IPS-20b (cell line): Measurements from ENCODE around the gene ATP6V0A4.

Experiments
- H3K27ac ChIP-seq: one replicate; pipeline ENCODE4 v1.5.1; 2013; ENCODE audit warnings: low read length
- H3K27me3 ChIP-seq: 2 replicates; pipeline ENCODE4 v1.6.1; 2013; ENCODE audit warnings: mild to moderate bottlenecking, low read length, inconsistent platforms; ENCODE audit not compliant: insufficient read depth
- H3K36me3 ChIP-seq: 2 replicates; pipeline ENCODE4 v1.6.1; 2013; ENCODE audit warnings: low read depth, mild to moderate bottlenecking, inconsistent platforms, low read length, moderate library complexity; ENCODE audit not compliant: insufficient read depth
- H3K4me1 ChIP-seq: 2 replicates; pipeline ENCODE4 v1.6.1; 2013; ENCODE audit warnings: mild to moderate bottlenecking, control low read depth, inconsistent platforms, low read length, moderate library complexity; ENCODE audit not compliant: insufficient read depth
- H3K4me3 ChIP-seq: 2 replicates; pipeline ENCODE4 v1.5.1; 2013; ENCODE audit warnings: mild to moderate bottlenecking, low read length, inconsistent platforms
- H3K9ac ChIP-seq: 2 replicates; pipeline ENCODE4 v1.6.1; 2013; ENCODE audit warnings: low read depth, mild to moderate bottlenecking, inconsistent platforms, low read length, moderate library complexity
- H3K9me3 ChIP-seq: 2 replicates; pipeline ENCODE4 v1.6.1; 2013; ENCODE audit warnings: mild to moderate bottlenecking, low read depth, low read length, inconsistent platforms; ENCODE audit not compliant: insufficient read depth

Gene ATP6V0A4

GRCh38 chr7:138797715-138798320 lies at the start of gene ATP6V0A4, which contains the start of gene TMEM213:
TSS of gene ATP6V0A4 (minus strand) at chr7:138798196. CDS start at chr7:138771247, 26,949 bp downstream.
TSS of gene TMEM213 (plus strand) at chr7:138797994. CDS start at chr7:138798105, 111 bp downstream.
- Histone ChIP-seq H3K4me3 (peak within 1 kb of the TSS; percentile 45; the same call in 1 of the 2 replicates), H3K36me3 (no peaks in the 10 kb centered on the region), H3K27me3 (peaks cover 15% of the 10 kb centered on the region), H3K9ac (no peak within 1 kb of the TSS), H3K9me3 (no peaks in the 10 kb centered on the region), H3K27ac (no peak within 1 kb of the TSS), H3K4me1 (peaks cover 6% of the 10 kb centered on the region; the same call in 1 of the 2 replicates)

- Histone ChIP-seq H3K27ac (no peak overlapping the region), H3K9me3 (peaks cover 8% of the 10 kb centered on the region; the same call in 1 of the 2 replicates), H3K27me3 (no peaks in the 10 kb centered on the region), H3K4me3 (no peak overlapping the region), H3K9ac (no peak overlapping the region), H3K36me3 (peaks cover 31% of the 10 kb centered on the region), H3K4me1 (peaks cover 8% of the 10 kb centered on the region; the same call in 1 of the 2 replicates)
These were observed 47.7 kb upstream of the ATP6V0A4 start for GRCh38 chr7:138845711-138846110.

DNA sequence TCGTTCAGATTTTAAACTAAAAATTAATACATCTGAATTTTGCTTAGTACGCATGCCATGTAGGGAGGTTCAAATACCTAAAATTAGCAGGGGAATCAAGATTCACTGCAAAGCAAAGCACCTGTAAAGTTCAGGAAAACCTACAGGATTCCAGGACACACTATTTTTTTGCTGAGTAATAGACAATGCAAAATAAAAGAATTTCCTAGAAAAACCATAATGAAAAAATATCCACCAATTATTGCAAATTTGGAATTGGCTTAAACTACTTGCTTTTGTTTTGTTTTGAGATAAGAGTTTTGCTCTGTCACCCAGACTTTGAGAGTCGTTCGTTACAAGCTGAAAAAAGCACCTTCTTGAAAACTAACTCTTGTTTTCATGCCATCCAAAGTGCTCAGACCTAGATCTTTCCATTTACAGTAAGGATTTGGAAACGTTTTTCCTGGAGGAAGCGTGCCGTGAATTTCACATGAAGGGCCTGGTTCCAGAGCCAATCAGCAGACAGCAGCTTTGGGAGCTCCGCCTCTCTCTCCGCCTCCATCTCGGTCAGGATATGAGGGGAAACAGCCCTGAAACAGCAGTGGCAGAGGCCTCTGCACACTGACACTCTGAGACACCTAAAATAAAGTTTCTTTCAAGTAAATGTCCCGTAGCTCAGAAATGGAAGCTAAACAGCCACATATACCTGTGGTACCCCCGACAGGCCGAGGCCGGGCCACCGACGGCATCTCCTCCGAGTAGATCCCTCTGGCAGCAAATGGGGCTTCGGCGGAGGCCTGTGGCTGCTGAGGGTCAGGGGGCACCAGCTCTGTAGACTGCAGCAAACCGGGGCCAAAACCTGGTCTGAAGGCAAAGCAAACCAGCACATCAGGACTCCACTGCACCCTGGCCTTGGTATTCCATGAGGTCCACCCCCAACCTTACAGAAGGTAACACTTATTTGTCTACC lies 45.9 kb upstream of the ATP6V0A4 start:
- no peaks in the 10 kb centered on the region for H3K9me3 ChIP-seq
- peaks cover 8% of the 10 kb centered on the region; the same call in 1 of the 2 replicates for H3K4me1 ChIP-seq
- H3K27ac ChIP-seq: no peak overlapping the region
- peaks cover 31% of the 10 kb centered on the region for H3K36me3 ChIP-seq
- H3K27me3 ChIP-seq: no peaks in the 10 kb centered on the region
- H3K4me3 ChIP-seq: no peak overlapping the region
- H3K9ac ChIP-seq: no peak overlapping the region

GRCh38 chr7:138842111-138842510 lies 44.1 kb upstream of the ATP6V0A4 start:
- no peaks in the 10 kb centered on the region for H3K9me3 ChIP-seq
- peaks cover 42% of the 10 kb centered on the region for H3K36me3 ChIP-seq
- H3K9ac ChIP-seq: peak overlapping the region; percentile 29; the same call in 1 of the 2 replicates
- H3K4me1 ChIP-seq: peaks cover 4% of the 10 kb centered on the region; the same call in 1 of the 2 replicates
- H3K4me3 ChIP-seq: no peak overlapping the region
- H3K27ac ChIP-seq: peak overlapping the region; percentile 54
- no peaks in the 10 kb centered on the region for H3K27me3 ChIP-seq

DNA sequence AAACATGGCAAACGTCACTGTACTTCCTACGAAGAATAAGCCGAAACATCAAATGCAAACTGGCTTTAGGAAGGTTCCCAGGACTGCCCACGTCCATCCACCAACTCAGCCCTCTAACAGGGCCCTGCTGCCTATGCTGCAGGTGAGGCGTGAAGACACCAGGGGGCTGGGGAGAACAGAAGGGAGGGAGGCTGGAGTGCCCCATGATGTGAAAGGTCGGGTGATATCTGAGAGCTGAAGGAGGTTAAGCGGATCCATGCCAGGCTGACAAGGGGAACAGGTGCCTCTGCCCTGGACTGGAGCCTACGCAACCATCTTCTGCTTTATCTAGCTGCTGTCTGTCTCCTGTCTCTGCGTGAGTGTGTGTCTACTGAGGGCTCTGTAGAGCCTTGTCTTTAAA lies 40.2 kb upstream of the ATP6V0A4 start:
- H3K9me3 ChIP-seq: no peaks in the 10 kb centered on the region
- peaks cover 49% of the 10 kb centered on the region for H3K36me3 ChIP-seq
- no peak overlapping the region for H3K4me3 ChIP-seq
- no peak overlapping the region for H3K9ac ChIP-seq
- H3K4me1 ChIP-seq: peaks cover 4% of the 10 kb centered on the region; the same call in 1 of the 2 replicates
- no peaks in the 10 kb centered on the region for H3K27me3 ChIP-seq
- no peak overlapping the region for H3K27ac ChIP-seq

DNA sequence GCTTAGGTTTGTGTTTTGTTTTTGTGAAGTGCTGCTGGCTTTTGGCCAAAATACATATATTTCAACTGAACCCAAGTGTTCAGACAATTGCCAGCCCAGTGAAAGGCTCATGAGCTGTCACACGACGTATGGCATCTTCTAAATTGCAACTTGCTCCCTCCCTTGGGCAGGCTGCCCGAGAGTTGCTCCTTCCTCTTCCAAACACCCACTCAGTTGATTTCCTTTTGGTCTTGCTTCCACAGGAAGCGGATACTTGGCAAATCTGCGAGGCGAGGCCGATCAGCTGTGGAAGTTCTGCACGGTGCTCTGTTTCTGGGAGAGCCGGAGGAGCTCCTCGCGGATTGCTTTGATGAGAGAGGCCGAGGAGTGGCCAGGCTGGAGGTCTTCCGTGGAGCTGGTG lies 39.6 kb upstream of the ATP6V0A4 start:
- Histone ChIP-seq H3K36me3 (peaks cover 49% of the 10 kb centered on the region), H3K9ac (no peak overlapping the region), H3K27ac (no peak overlapping the region), H3K27me3 (no peaks in the 10 kb centered on the region), H3K4me1 (peaks cover 4% of the 10 kb centered on the region; the same call in 1 of the 2 replicates), H3K4me3 (no peak overlapping the region), H3K9me3 (no peaks in the 10 kb centered on the region)

- H3K4me1 ChIP-seq: no peaks in the 10 kb centered on the region
These were observed 37.1 kb upstream of the ATP6V0A4 start for GRCh38 chr7:138835087-138835486.

DNA sequence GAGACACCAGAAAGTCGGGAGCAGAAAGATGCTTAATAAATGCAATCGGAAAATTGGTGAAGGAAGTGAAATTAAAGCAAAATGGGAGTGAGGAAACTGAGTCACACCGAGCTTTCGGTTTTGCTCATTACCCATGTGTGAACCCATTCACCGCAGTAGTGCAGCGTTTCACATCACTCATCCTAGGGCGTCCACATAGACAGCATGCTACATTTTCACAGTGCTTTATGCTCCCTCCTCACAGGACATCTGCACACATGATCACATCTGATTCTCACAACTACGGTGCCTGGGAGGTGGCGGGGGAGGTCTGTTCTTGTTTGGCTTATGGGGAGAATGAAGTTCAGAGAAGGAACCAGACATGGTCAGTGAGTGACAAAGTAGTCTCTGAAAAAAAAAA lies 36.6 kb upstream of the ATP6V0A4 start:
- H3K27ac ChIP-seq: no peak overlapping the region
- H3K36me3 ChIP-seq: peaks cover 40% of the 10 kb centered on the region

More at GRCh38 chr7:138835087-138835486, 37.1 kb upstream of the ATP6V0A4 start:
- H3K27ac ChIP-seq: no peak overlapping the region
- no peak overlapping the region for H3K4me3 ChIP-seq
- no peaks in the 10 kb centered on the region for H3K9me3 ChIP-seq
- no peak overlapping the region for H3K9ac ChIP-seq
- H3K27me3 ChIP-seq: no peaks in the 10 kb centered on the region
- peaks cover 41% of the 10 kb centered on the region for H3K36me3 ChIP-seq

GRCh38 chr7:138833596-138833995 lies 35.6 kb upstream of the ATP6V0A4 start:
- Histone ChIP-seq H3K4me1 (no peaks in the 10 kb centered on the region), H3K4me3 (no peak overlapping the region), H3K27me3 (no peaks in the 10 kb centered on the region), H3K27ac (no peak overlapping the region), H3K9ac (no peak overlapping the region), H3K36me3 (peaks cover 33% of the 10 kb centered on the region), H3K9me3 (no peaks in the 10 kb centered on the region)

More for the DNA sequence above, 36.6 kb upstream of the ATP6V0A4 start:
- H3K9me3 ChIP-seq: no peaks in the 10 kb centered on the region
- H3K4me1 ChIP-seq: no peaks in the 10 kb centered on the region
- no peak overlapping the region for H3K9ac ChIP-seq
- H3K27me3 ChIP-seq: no peaks in the 10 kb centered on the region
- no peak overlapping the region for H3K4me3 ChIP-seq

DNA sequence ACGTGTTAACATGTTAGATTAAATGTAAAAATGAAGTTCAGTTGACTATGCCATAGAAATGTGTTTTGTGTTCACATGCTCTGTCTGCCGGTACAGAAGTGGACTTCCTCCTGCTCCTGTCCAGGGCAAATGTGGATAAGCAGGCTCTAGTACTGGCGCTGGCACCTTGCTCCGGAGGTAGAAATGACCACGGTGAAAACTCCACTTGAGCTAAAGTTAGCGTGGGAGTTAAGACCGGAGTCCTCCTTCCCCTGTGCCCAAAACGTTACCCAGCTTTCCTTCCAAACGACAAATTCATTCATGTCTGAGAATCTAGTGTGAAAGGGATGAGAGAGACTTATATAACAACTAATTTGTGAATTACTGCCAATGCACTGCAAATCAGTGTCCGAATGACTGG lies 35.0 kb upstream of the ATP6V0A4 start:
- Histone ChIP-seq H3K27me3 (no peaks in the 10 kb centered on the region), H3K4me3 (no peak overlapping the region), H3K27ac (no peak overlapping the region), H3K9me3 (no peaks in the 10 kb centered on the region), H3K36me3 (peaks cover 27% of the 10 kb centered on the region), H3K4me1 (no peaks in the 10 kb centered on the region), H3K9ac (no peak overlapping the region)

DNA sequence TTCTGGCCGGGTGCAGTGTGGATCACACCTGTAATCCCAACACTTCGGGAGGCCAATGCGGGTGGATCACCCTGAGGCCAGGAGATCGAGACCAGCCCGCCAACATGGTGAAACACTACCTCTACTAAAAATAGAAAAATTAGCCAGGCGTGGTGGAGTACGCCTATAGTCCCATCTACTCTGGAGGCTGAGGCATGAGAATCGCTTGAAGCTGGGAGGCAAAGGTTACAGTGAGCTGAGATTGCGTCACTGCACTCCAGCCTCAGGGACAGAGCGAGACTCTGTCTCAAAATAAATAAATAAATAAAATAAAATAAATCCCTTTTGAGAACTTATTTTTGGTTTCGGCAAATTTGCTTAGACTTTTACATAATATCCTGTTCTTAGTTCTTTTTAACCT lies 31.3 kb upstream of the ATP6V0A4 start:
- Histone ChIP-seq H3K36me3 (peaks cover under 1% of the 10 kb centered on the region; the same call in 1 of the 2 replicates), H3K9ac (no peak overlapping the region), H3K9me3 (no peaks in the 10 kb centered on the region), H3K27ac (no peak overlapping the region), H3K4me3 (no peak overlapping the region), H3K4me1 (no peaks in the 10 kb centered on the region), H3K27me3 (no peaks in the 10 kb centered on the region)
